ENCODE measurements around the gene SLMAP. TPM values are rescaled to one million over a fixed set of nuclear protein-coding genes. Genes with fewer than 3 reads are reported as not detected.

Gene SLMAP
- total and polyA plus RNA-seq, 2 experiments from 2014 or later: 32.1 to 73.0 TPM

- TF ChIP-seq ZNF462 (CRISPR knock-in tag; IDR thresholded peaks at IDR 0.05): no peak
- no peak for TF ChIP-seq NANOG (IDR thresholded peaks at IDR 0.05; ENCODE audit: borderline replicate concordance)
- no peak for TF ChIP-seq EZH2phosphoT487 (IDR thresholded peaks at IDR 0.05; ENCODE audit: unreplicated experiment)
- no peak for TF ChIP-seq STAT1 (IDR thresholded peaks at IDR 0.05; ENCODE audit: unreplicated experiment)
- TF ChIP-seq CREB1 (CRISPR knock-in tag; IDR thresholded peaks at IDR 0.05; ENCODE audit: low read depth): no peak
- no peak for TF ChIP-seq REST (IDR thresholded peaks at IDR 0.05; ENCODE audit: unreplicated experiment)
Observed at GRCh38 chr3:57957824-57958223, 201.7 kb downstream of the SLMAP start (continued).
